Measurements from ENCODE around the gene OR3A2.
"Not testable (repeated sequence)": the region's sequence is repeated elsewhere in the genome, so short reads cannot be mapped to it uniquely, and the experiment has no call there.

Gene OR3A2

GRCh38 chr17:3335876-3336275 is 50.2 kb downstream of the OR3A2 start:
- no peak for DNase-seq (ENCODE audit: low read depth)
- no peak for TF ChIP-seq CTCF (IDR thresholded peaks at IDR 0.05; ENCODE audit: insufficient read depth, low read depth, low read length, missing control alignments)
- no peak overlapping the region for H3K4me3 ChIP-seq (ENCODE audit: low read depth, low read length)

- no peak overlapping the region for H3K4me3 ChIP-seq (ENCODE audit: low read depth, low read length)
- TF ChIP-seq CTCF (IDR thresholded peaks at IDR 0.05; ENCODE audit: insufficient read depth, low read depth, low read length, missing control alignments): no peak
- DNase-seq (ENCODE audit: low read depth): no peak
Observed at GRCh38 chr17:3318336-3318735, 67.8 kb downstream of the OR3A2 start.

- H3K4me3 ChIP-seq (ENCODE audit: low read depth, low read length): no peak overlapping the region
- no peak for TF ChIP-seq CTCF (IDR thresholded peaks at IDR 0.05; ENCODE audit: insufficient read depth, low read depth, low read length, missing control alignments)
- no peak for DNase-seq (ENCODE audit: low read depth)
Observed at GRCh38 chr17:3316836-3317235, 69.3 kb downstream of the OR3A2 start.

- DNase-seq (ENCODE audit: low read depth): no peak
- TF ChIP-seq CTCF (IDR thresholded peaks at IDR 0.05; ENCODE audit: insufficient read depth, low read depth, low read length, missing control alignments): no peak
Observed at GRCh38 chr17:3308603-3309002, 77.5 kb downstream of the OR3A2 start.

GRCh38 chr17:3298260-3298659 is 87.8 kb downstream of the OR3A2 start, which contains the start of gene OR3A1:
TSS of gene OR3A1 (minus strand) at chr17:3298360. CDS start at chr17:3292582, 5,778 bp downstream.
- no peak within 1 kb of the TSS for H3K4me3 ChIP-seq (ENCODE audit: low read depth, low read length)
- DNase-seq (ENCODE audit: low read depth): no peak
- TF ChIP-seq CTCF (IDR thresholded peaks at IDR 0.05; ENCODE audit: insufficient read depth, low read depth, low read length, missing control alignments): no peak

More at GRCh38 chr17:3308603-3309002, 77.5 kb downstream of the OR3A2 start:
- no peak overlapping the region for H3K4me3 ChIP-seq (ENCODE audit: low read depth, low read length)

- no peak for DNase-seq (ENCODE audit: low read depth)
- H3K4me3 ChIP-seq (ENCODE audit: low read depth, low read length): no peak overlapping the region
- no peak for TF ChIP-seq CTCF (IDR thresholded peaks at IDR 0.05; ENCODE audit: insufficient read depth, low read depth, low read length, missing control alignments)
Observed at GRCh38 chr17:3295632-3296031, 90.5 kb downstream of the OR3A2 start.

- DNase-seq (ENCODE audit: low read depth); H3K4me3 ChIP-seq (ENCODE audit: low read depth, low read length): not testable (repeated sequence)
Observed at GRCh38 chr17:3293548-3293947, 92.6 kb downstream of the OR3A2 start.
